Measurements from ENCODE around the gene CCDC9B.

CCDC9B gene

DNA sequence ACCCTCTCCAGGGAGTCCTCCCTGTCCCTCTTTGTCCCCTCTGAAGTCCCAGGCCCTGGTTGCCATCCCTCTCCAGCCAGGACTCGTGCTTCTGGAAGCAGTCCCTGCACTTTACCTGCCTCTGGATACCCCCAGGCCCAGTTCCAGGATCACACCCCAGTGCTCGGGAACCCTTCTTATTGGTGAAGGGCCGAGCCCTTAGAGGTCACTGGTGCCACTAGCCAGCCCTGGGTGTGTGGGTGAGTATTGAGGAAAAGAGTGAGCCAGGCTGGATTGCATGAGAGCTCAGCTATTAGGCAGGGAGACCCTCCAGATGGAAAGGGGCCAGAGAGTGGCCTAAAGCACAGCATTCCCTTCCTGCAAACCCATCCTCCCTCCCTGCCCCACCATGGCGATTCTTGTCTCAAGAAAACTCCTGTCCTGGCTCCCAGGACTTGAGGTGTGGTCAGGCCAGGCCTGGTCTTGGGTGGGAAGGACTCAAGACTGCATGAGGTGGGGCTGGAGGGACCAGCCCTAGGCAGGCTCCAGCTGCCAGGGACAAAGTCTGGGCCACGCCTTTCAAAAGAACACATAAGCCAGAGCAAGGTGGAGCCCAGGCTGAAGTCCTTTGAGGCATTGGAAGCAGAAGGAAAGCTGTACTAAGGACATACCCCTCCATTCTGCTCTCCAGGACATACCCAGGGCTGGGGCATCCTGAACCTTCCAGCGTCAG lies 5.3 kb upstream of the CCDC9B start:
- TF ChIP-seq, protein P1, sequence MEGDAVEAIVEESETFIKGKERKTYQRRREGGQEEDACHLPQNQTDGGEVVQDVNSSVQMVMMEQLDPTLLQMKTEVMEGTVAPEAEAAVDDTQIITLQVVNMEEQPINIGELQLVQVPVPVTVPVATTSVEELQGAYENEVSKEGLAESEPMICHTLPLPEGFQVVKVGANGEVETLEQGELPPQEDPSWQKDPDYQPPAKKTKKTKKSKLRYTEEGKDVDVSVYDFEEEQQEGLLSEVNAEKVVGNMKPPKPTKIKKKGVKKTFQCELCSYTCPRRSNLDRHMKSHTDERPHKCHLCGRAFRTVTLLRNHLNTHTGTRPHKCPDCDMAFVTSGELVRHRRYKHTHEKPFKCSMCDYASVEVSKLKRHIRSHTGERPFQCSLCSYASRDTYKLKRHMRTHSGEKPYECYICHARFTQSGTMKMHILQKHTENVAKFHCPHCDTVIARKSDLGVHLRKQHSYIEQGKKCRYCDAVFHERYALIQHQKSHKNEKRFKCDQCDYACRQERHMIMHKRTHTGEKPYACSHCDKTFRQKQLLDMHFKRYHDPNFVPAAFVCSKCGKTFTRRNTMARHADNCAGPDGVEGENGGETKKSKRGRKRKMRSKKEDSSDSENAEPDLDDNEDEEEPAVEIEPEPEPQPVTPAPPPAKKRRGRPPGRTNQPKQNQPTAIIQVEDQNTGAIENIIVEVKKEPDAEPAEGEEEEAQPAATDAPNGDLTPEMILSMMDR (IDR thresholded peaks at IDR 0.05; ENCODE audit: borderline replicate concordance, control extremely low read depth, extremely low read depth, insufficient read depth, missing control alignments), result no peak
- in situ Hi-C loops (cut with MboI; ENCODE audit: low sequenced_read_pairs, unreplicated experiment), result loop anchor here (5.0 kb wide), 1 partner anchor 76 kb away; no protein-coding TSS in a partner anchor
- no peak for DNase-seq (ENCODE audit: low spot score)

DNA sequence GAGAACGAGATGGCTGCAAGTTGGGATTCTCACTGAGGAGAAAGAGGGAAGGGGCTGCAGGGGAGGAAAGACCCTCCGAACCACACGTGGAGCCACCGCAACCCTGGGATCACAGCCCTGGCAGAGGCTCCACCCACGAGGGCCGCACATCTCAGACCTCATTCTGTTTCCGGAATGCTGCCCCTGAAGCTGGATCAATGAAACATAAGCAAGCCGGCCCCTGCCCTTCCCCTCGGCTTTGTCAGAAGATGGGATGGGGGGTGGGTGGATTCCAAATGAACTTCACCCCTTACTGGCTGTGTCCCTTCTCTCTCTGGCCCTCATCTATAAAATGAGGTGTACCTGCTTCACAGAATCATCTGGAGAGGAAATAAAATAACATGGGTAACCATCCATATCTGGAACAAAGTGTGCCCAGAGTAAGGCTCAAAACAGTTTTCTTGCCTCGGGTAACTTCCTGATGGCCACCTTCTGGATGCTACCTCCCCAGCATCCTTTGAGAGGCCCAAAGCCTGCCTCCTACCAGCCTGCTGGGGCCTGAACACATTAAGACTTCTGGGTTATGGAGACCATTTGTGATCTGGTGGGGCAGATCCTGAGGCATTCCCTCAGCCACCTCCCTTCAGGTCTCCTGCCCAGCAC lies 4.6 kb upstream of the CCDC9B start:
- in situ Hi-C loops (cut with MboI; ENCODE audit: low sequenced_read_pairs, unreplicated experiment), result loop anchor here (5.0 kb wide), 1 partner anchor 77 kb away; no protein-coding TSS in a partner anchor
- TF ChIP-seq, protein P1 (IDR thresholded peaks at IDR 0.05; ENCODE audit: borderline replicate concordance, control extremely low read depth, extremely low read depth, insufficient read depth, missing control alignments), result no peak
- DNase-seq (ENCODE audit: low spot score), result no peak

DNA sequence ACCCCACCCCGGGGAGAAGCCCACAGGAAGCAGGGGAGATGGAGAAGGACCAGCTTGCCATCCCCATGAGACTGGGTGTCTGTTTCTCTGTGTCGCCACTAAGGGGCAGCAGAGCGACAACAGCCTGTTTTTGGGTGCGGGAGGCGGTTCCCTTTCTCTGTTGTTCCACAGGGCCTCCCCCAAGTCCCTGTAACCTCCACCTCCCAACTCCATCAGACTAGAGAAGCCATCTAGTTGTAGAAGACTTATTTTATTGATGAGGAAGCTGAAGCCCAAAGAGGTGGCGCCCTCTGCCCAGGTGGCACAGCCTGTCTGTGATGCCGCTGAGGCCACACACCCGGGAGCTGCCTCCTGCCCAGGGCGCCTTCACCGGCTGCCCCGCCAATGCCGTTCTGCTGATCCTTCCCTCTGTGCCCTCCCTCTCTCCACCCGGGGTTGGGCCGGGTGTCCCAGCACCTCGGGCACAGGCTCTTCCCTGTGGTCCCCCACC lies 3.9 kb upstream of the CCDC9B start:
- DNase-seq (ENCODE audit: low spot score), result peak; percentile 89
- in situ Hi-C loops (cut with MboI; ENCODE audit: low sequenced_read_pairs, unreplicated experiment), result loop anchor here (5.0 kb wide), 1 partner anchor 78 kb away; no protein-coding TSS in a partner anchor

DNA sequence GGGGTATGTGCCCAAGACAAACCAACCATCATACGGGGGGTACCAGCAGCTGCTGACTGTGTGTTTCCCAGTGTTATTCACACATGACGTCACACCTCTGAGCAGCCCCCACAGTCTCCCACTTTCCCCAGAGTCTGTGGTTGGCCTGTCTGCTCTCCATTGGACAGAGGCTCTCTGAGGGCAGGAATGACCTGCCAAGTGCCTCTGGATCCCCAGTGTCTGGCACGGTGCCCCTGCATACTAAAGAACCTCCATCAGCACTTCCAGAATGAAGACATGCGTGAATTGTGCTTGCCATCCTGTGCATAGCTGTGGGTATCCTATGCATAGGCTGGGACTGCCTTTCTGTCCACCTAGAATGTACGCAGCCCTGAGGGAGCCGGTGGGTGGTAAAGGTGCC lies 3.5 kb upstream of the CCDC9B start:
- DNase-seq (ENCODE audit: low spot score), result no peak
- TF ChIP-seq, protein P1 (IDR thresholded peaks at IDR 0.05; ENCODE audit: borderline replicate concordance, control extremely low read depth, extremely low read depth, insufficient read depth, missing control alignments), result no peak
- in situ Hi-C loops (cut with MboI; ENCODE audit: low sequenced_read_pairs, unreplicated experiment), result no loop called here

More for the DNA sequence above, 3.9 kb upstream of the CCDC9B start:
- TF ChIP-seq, protein P1 (IDR thresholded peaks at IDR 0.05; ENCODE audit: borderline replicate concordance, control extremely low read depth, extremely low read depth, insufficient read depth, missing control alignments), result peak; percentile 79

DNA sequence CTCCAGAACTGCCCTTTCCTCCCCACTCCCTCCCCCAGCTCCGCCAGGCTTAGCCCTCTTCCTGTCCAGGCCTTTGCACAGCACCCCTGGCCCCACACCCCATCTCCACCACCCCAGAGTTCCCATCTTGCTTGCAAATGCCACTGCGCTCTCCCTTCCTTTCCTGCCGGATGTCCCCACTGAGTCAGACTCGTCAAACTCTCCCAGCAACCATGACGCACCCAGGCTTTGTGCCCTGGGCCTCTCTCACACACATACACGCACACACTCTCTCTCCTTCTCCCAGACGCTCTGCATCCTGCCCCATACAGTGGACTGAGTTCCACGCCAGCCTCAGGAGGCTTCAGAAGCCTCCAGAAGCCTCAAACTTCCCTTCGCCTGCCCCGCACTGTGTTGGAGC lies 2.8 kb upstream of the CCDC9B start:
- in situ Hi-C loops (cut with MboI; ENCODE audit: low sequenced_read_pairs, unreplicated experiment), result no loop called here
- DNase-seq (ENCODE audit: low spot score), result no peak
- TF ChIP-seq, protein P1 (IDR thresholded peaks at IDR 0.05; ENCODE audit: borderline replicate concordance, control extremely low read depth, extremely low read depth, insufficient read depth, missing control alignments), result no peak

DNA sequence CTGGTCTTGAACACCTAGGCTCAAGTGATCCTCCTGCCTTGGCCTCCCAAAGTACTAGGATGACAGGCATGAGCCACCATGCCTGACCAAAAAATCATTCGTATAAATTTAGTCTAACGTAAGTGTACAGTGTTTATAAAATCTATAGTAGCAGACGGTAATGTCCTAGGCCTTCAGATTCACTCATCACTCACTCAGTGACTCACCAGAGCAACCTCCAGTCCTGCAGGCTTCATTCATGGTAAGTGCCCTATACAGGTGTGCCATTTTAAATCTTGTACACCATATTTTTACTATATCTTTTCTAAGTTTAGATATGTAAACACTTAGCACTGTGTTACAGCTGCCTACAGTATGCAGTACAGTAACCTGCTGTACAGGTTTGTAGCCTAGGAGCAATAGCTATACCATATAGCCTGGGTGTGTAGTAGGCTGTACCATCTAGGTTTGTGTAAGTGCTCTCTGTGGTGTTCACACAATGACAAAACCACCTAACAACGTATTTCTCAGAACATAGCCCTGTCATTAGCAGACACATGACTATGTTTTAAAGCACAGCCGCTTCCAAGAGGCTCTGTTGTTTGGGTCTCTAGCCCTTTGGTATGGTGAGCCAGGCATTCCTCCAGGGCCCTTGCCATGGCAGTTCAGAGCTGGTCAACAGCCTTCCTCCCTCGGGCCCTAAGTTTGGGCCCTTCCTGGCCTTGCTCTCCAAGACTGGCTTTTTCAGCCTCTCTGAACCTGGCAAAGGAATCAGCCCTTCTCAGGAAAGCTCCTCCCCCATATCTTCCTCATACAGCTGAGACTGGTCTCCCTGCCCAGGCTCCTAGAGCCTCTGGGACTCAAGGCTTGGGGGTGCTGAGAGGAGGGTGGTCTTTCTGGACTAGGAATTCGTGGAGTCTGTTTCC lies 1.9 kb upstream of the CCDC9B start:
- in situ Hi-C loops (cut with MboI; ENCODE audit: low sequenced_read_pairs, unreplicated experiment), result no loop called here
- DNase-seq (ENCODE audit: low spot score), result no peak
- TF ChIP-seq, protein P1 (IDR thresholded peaks at IDR 0.05; ENCODE audit: borderline replicate concordance, control extremely low read depth, extremely low read depth, insufficient read depth, missing control alignments), result no peak
